HG03442 (cell line): ENCODE measurements around the gene ZFPM1.
"Not testable (repeated sequence)": the region's sequence is repeated elsewhere in the genome, so short reads cannot be mapped to it uniquely, and the experiment has no call there.

ENCODE experiments used
- ATAC-seq: cut with Tn5 transposase; IDR thresholded peaks from one replicate; pipeline ENCODE4 v1.9.1; 2021; ENCODE audit warnings: mild to moderate bottlenecking, moderate library complexity; ENCODE audit not compliant: unreplicated experiment

The ZFPM1 gene

GRCh38 chr16:88453217-88453531, at the start of gene ZFPM1:
Gene ZFPM1 (plus strand): TSS chr16:88453280. CDS start chr16:88453639, 359 bp downstream.
- ATAC-seq = no peak

GRCh38 chr16:88403794-88404581, 49.1 kb upstream of the ZFPM1 start:
- no peak for ATAC-seq

GRCh38 chr16:88404769-88405168, 48.3 kb upstream of the ZFPM1 start:
- no peak for ATAC-seq

GRCh38 chr16:88405216-88406060, 47.6 kb upstream of the ZFPM1 start:
- ATAC-seq = no peak

GRCh38 chr16:88406096-88407041, 46.7 kb upstream of the ZFPM1 start:
- no peak for ATAC-seq

GRCh38 chr16:88407042-88407420, 46.0 kb upstream of the ZFPM1 start:
- ATAC-seq = no peak

- ATAC-seq = no peak
Observed at GRCh38 chr16:88407807-88408206, 45.3 kb upstream of the ZFPM1 start.

GRCh38 chr16:88408561-88409142, 44.4 kb upstream of the ZFPM1 start:
- ATAC-seq = no peak

GRCh38 chr16:88409296-88410065, 43.6 kb upstream of the ZFPM1 start:
- ATAC-seq = no peak

- not testable (repeated sequence) for ATAC-seq
Observed at GRCh38 chr16:88410297-88410968, 42.6 kb upstream of the ZFPM1 start.

- ATAC-seq = no peak
Observed at GRCh38 chr16:88411951-88412576, 41.0 kb upstream of the ZFPM1 start.

GRCh38 chr16:88412766-88413165, 40.3 kb upstream of the ZFPM1 start:
- no peak for ATAC-seq

- no peak for ATAC-seq
Observed at GRCh38 chr16:88413231-88413630, 39.8 kb upstream of the ZFPM1 start.

GRCh38 chr16:88413631-88414030, 39.4 kb upstream of the ZFPM1 start:
- ATAC-seq = no peak

GRCh38 chr16:88414521-88415380, 38.3 kb upstream of the ZFPM1 start:
- ATAC-seq = no peak

GRCh38 chr16:88415381-88415705, 37.7 kb upstream of the ZFPM1 start:
- ATAC-seq = no peak

- ATAC-seq = no peak
Observed at GRCh38 chr16:88415713-88416323, 37.3 kb upstream of the ZFPM1 start.

GRCh38 chr16:88416686-88417085, 36.4 kb upstream of the ZFPM1 start:
- no peak for ATAC-seq
